ENCODE data around the gene SH2D7. TPM values are rescaled to one million over a fixed set of nuclear protein-coding genes. Genes with fewer than 3 reads are reported as not detected.

The SH2D7 gene
- total and polyA plus RNA-seq, 7 experiments from 2014 or later, result not detected

DNA sequence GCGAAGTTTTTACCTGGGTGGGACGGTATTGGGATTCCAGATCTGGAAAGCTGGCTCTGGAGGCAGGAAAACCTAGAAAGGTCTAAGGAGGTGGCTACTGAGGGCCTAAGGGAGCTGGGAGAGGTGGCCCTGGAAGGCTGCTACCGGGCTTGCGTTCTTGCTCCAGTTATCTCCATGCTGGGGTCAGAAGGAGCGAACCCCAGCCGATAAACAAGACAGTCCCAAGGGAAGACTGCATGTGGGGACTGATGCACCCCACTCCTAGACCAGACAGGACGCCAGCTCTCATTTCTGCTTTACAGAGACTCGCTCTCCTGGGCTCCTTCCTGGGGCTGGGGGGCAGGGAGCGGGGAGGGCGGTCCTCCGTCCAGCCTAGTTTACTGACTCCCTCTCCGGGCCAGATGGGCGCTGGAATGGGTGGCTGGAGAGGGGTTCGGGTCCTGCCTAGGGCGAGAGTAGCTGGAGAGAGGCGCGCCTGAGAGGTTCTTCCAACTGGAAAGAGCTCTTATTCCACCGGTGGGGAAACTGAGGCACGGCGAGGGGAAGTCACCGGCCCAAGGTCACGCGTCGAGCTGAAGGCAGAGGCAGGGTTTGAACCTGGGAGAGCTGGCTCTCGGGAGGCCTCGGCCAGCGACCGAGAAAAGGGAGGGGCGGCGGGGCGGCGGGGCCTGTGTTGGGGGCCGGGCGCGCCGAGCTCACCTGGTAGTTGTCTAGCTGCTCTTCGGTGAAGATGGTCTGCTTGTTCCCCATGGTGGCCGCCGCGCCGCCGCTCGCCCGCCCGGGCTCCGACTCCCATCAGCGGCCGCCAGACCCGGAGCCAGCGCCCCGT lies 38.3 kb downstream of the SH2D7 start:
- H3K36me3 ChIP-seq (ENCODE audit: control insufficient read depth in 2 of 3, insufficient read depth in 3 of 3, low read length in 3 of 3), result no peaks in the 10 kb centered on the region
- peaks cover 0 to 2% (median 0%) of the 10 kb centered on the region in 5 donors for H3K27me3 Mint-ChIP-seq
- peak in 2 of 9 donors; percentile 12 to 35 for DNase-seq
- H3K4me1 Mint-ChIP-seq, result peaks cover 9 to 37% (median 21%) of the 10 kb centered on the region in 7 donors
- ChIA-PET CTCF (interaction anchor here (0.7 to 4.9 kb wide), 14 partner anchors 13 to 275 kb away, joined by 3 to 38 read pairs (median 4); no protein-coding TSS in a partner anchor), POLR2A (interaction anchor here (0.5 to 1.9 kb wide), 5 partner anchors 16 to 169 kb away, joined by 3 to 9 read pairs (median 5); partner anchors contain the start of genes IDH3A and SKIC8)
- intact Hi-C loops (cut with micrococcal nuclease), result loop anchor here (1.0 to 5.0 kb wide), 8 partner anchors 17 to 112 kb away; partner anchors contain the start of gene IDH3A (in 2 of the 2)
- H3K27ac ChIP-seq (ENCODE audit: low read depth, low read length), result peak overlapping the region; percentile 29
- peak overlapping the region; percentile 68 to 93 (median 85) for H3K27ac Mint-ChIP-seq
- H3K4me1 ChIP-seq (ENCODE audit: control insufficient read depth in 2 of 2, insufficient read depth in 2 of 2, low read length in 2 of 2), result peaks cover 10 to 11% of the 10 kb centered on the region in 2 donors
- peak; percentile 58 for ATAC-seq
- peaks cover 0 to 4% (median 0%) of the 10 kb centered on the region in 5 donors for H3K36me3 Mint-ChIP-seq
- no peak overlapping the region for H3K4me3 ChIP-seq (ENCODE audit: low read length)
- H3K9me3 Mint-ChIP-seq, result peaks cover 0 to 2% (median 0%) of the 10 kb centered on the region in 11 donors
- peak overlapping the region; percentile 58 to 87 (median 82) for H3K4me3 Mint-ChIP-seq
- no peaks in the 10 kb centered on the region for H3K9me3 ChIP-seq (ENCODE audit: control insufficient read depth in 2 of 3, low read length in 3 of 3)
- H3K27me3 ChIP-seq (ENCODE audit: control insufficient read depth in 2 of 2, insufficient read depth in 2 of 2, low read length in 2 of 2), result no peaks in the 10 kb centered on the region

DNA sequence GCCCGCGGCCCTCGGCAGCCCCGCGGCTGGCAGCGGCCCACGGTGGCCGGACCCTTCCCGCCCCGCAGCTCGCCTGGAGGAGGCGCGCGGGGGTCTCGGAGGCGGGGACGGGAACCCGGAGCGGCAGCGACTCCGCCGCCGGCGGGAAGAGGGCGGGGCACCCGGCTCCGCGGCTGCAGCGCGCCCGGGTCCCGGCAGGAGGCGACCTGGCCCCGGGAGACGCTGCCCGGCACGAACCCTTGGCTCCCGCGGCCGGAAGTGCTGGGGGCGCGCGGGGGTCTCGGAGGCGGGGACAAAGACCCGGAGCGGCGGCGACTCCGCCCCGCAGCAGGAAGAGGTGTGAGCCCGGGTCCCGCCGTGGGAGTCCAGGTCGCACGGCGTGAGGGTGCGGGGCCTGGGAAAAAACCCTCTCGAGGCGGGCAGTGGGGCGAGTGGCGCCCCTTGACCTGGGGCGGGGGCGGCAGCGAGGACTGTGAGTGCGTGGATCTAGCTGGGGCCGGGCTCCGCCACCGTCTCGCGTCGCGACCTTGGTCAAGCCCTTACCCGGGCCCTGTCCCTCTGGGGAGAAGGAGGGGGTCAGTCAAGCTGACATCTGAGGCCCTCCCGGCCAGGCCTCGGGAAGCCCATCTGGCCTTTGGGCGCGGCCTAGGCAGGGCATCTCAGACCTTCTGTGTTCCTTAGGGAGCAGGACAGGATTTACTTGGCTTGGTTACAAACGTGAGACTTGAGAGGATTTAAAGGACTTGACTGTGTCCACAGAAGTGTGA lies 39.1 kb downstream of the SH2D7 start, which contains the start of gene CIB2:
Gene CIB2 (minus strand): TSS at position 151 of the 767 bp plus-strand sequence. CDS start 230 bp downstream, outside the sequence.
- Histone ChIP-seq H3K27me3 (ENCODE audit: control insufficient read depth in 2 of 2, insufficient read depth in 2 of 2, low read length in 2 of 2) (no peaks in the 10 kb centered on the region), H3K9me3 (ENCODE audit: control insufficient read depth in 2 of 3, low read length in 3 of 3) (no peaks in the 10 kb centered on the region), H3K27ac (ENCODE audit: low read depth, low read length) (peak within 1 kb of the TSS; percentile 86), H3K4me3 (ENCODE audit: low read length) (peak within 1 kb of the TSS; percentile 74), H3K4me1 (ENCODE audit: control insufficient read depth in 2 of 2, insufficient read depth in 2 of 2, low read length in 2 of 2) (peaks cover 10 to 11% of the 10 kb centered on the region in 2 donors), H3K36me3 (ENCODE audit: control insufficient read depth in 2 of 3, insufficient read depth in 3 of 3, low read length in 3 of 3) (no peaks in the 10 kb centered on the region)
- Mint-ChIP-seq H3K27ac (peak within 1 kb of the TSS; percentile 68 to 93 (median 89)), H3K9me3 (peaks cover 0 to 2% (median 0%) of the 10 kb centered on the region in 11 donors), H3K27me3 (peaks cover 0 to 2% (median 0%) of the 10 kb centered on the region in 5 donors), H3K4me1 (peaks cover 10 to 37% (median 21%) of the 10 kb centered on the region in 7 donors), H3K36me3 (peaks cover 0 to 4% (median 0%) of the 10 kb centered on the region in 5 donors), H3K4me3 (peak within 1 kb of the TSS; percentile 80 to 89 (median 84))
- ATAC-seq, result peak; percentile 90
- POLR2A ChIA-PET, result interaction anchor here (0.7 to 2.3 kb wide), 7 partner anchors 15 to 168 kb away, joined by 3 to 9 read pairs (median 5); partner anchors contain the start of genes IDH3A and SKIC8
- CTCF ChIA-PET, result interaction anchor here (0.7 to 4.9 kb wide), 11 partner anchors 13 to 274 kb away, joined by 3 to 38 read pairs (median 5); no protein-coding TSS in a partner anchor
- intact Hi-C loops (cut with micrococcal nuclease), result loop anchor here (1.0 to 5.0 kb wide), 8 partner anchors 18 to 111 kb away; partner anchors contain the start of gene IDH3A (in 2 of the 2)
- DNase-seq, result peak; percentile 67 to 90 (median 78)

GRCh38 chr15:78133801-78134200 lies 41.4 kb downstream of the SH2D7 start:
- peak overlapping the region in 1 of 9 donors; percentile 90 for H3K27ac Mint-ChIP-seq
- H3K36me3 ChIP-seq (ENCODE audit: control insufficient read depth in 2 of 3, insufficient read depth in 3 of 3, low read length in 3 of 3), result no peaks in the 10 kb centered on the region
- CTCF ChIA-PET, result interaction anchor here (0.7 kb wide), 1 partner anchor 59 kb away, joined by 3 read pairs; no protein-coding TSS in a partner anchor
- peaks cover 10 to 11% of the 10 kb centered on the region in 2 donors for H3K4me1 ChIP-seq (ENCODE audit: control insufficient read depth in 2 of 2, insufficient read depth in 2 of 2, low read length in 2 of 2)
- no peak for ATAC-seq
- intact Hi-C loops (cut with micrococcal nuclease), result loop anchor here (5.0 kb wide), 3 partner anchors 34 to 108 kb away; no protein-coding TSS in a partner anchor
- no peak overlapping the region for H3K4me3 ChIP-seq (ENCODE audit: low read length)
- peak overlapping the region in 2 of 10 donors; percentile 4 to 23 for H3K4me3 Mint-ChIP-seq
- H3K9me3 ChIP-seq (ENCODE audit: control insufficient read depth in 2 of 3, low read length in 3 of 3), result no peaks in the 10 kb centered on the region
- POLR2A ChIA-PET, result interaction anchor here (0.7 to 2.3 kb wide), 3 partner anchors 10 to 100 kb away, joined by 3 to 5 read pairs (median 3); partner anchors contain the start of gene IDH3A
- no peak overlapping the region for H3K27ac ChIP-seq (ENCODE audit: low read depth, low read length)
- peaks cover 0 to 4% (median 0%) of the 10 kb centered on the region in 5 donors for H3K36me3 Mint-ChIP-seq
- peaks cover 0 to 2% (median 0%) of the 10 kb centered on the region in 11 donors for H3K9me3 Mint-ChIP-seq
- no peak for DNase-seq
- H3K4me1 Mint-ChIP-seq, result peaks cover 8 to 34% (median 21%) of the 10 kb centered on the region in 7 donors
- H3K27me3 ChIP-seq (ENCODE audit: control insufficient read depth in 2 of 2, insufficient read depth in 2 of 2, low read length in 2 of 2), result no peaks in the 10 kb centered on the region
- peaks cover 0 to 2% (median 0%) of the 10 kb centered on the region in 5 donors for H3K27me3 Mint-ChIP-seq

DNA sequence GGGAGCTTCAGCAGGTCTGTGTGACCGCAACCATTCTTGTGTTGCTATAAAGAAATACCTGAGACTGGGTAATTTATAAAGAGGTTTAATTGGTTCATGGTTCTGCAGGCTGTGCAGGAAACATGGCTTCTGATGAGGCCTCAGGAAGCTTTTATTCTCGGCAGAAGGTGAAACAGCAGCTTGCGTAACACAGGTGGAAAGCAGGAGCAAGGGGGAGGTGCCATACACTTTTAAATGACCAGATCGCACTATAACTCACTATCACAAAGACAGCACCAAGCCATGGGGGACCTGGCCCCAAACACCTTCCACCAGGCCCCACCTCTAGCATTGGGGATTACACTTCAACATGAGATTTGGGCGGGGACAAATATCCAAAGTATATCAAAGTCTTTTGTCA lies 47.2 kb downstream of the SH2D7 start:
- ChIA-PET CTCF (interaction anchor here (1.1 kb wide), 1 partner anchor 56 kb away, joined by 5 read pairs; no protein-coding TSS in a partner anchor), POLR2A (interaction anchor here (0.5 to 2.4 kb wide), 2 partner anchors 9 to 44 kb away, joined by 3 to 13 read pairs; partner anchors contain the start of gene IDH3A)
- Histone ChIP-seq H3K27ac (ENCODE audit: low read depth, low read length) (no peak overlapping the region), H3K4me3 (ENCODE audit: low read length) (no peak overlapping the region), H3K9me3 (ENCODE audit: control insufficient read depth in 2 of 3, low read length in 3 of 3) (no peaks in the 10 kb centered on the region), H3K27me3 (ENCODE audit: control insufficient read depth in 2 of 2, insufficient read depth in 2 of 2, low read length in 2 of 2) (no peaks in the 10 kb centered on the region), H3K4me1 (ENCODE audit: control insufficient read depth in 2 of 2, insufficient read depth in 2 of 2, low read length in 2 of 2) (no peaks in the 10 kb centered on the region), H3K36me3 (ENCODE audit: control insufficient read depth in 2 of 3, insufficient read depth in 3 of 3, low read length in 3 of 3) (no peaks in the 10 kb centered on the region)
- H3K27me3 Mint-ChIP-seq, result no peaks in the 10 kb centered on the region
- H3K4me3 Mint-ChIP-seq, result no peak overlapping the region
- H3K27ac Mint-ChIP-seq, result peak overlapping the region in 1 of 9 donors; percentile 20
- intact Hi-C loops (cut with micrococcal nuclease), result no loop called here
- peaks cover 0 to 1% (median 0%) of the 10 kb centered on the region in 7 donors for H3K4me1 Mint-ChIP-seq
- H3K36me3 Mint-ChIP-seq, result no peaks in the 10 kb centered on the region
- DNase-seq, result no peak
- no peaks in the 10 kb centered on the region for H3K9me3 Mint-ChIP-seq
- no peak for ATAC-seq

GRCh38 chr15:78140292-78140691 lies 47.9 kb downstream of the SH2D7 start:
- no peaks in the 10 kb centered on the region for H3K4me1 ChIP-seq (ENCODE audit: control insufficient read depth in 2 of 2, insufficient read depth in 2 of 2, low read length in 2 of 2)
- no peak overlapping the region for H3K4me3 ChIP-seq (ENCODE audit: low read length)
- H3K27ac Mint-ChIP-seq, result peak overlapping the region in 1 of 9 donors; percentile 47
- DNase-seq (no peak), ATAC-seq (no peak)
- no peak overlapping the region for H3K27ac ChIP-seq (ENCODE audit: low read depth, low read length)
- intact Hi-C loops (cut with micrococcal nuclease), result no loop called here
- no peaks in the 10 kb centered on the region for H3K36me3 Mint-ChIP-seq
- POLR2A ChIA-PET, result interaction anchor here (2.4 kb wide), 1 partner anchor 8 kb away, joined by 13 read pairs; the partner anchor contains the start of gene IDH3A
- no peaks in the 10 kb centered on the region for H3K9me3 ChIP-seq (ENCODE audit: control insufficient read depth in 2 of 3, low read length in 3 of 3)
- no peaks in the 10 kb centered on the region for H3K27me3 ChIP-seq (ENCODE audit: control insufficient read depth in 2 of 2, insufficient read depth in 2 of 2, low read length in 2 of 2)
- H3K27me3 Mint-ChIP-seq, result no peaks in the 10 kb centered on the region
- H3K4me1 Mint-ChIP-seq, result peaks cover 0 to 1% (median 0%) of the 10 kb centered on the region in 7 donors
- H3K36me3 ChIP-seq (ENCODE audit: control insufficient read depth in 2 of 3, insufficient read depth in 3 of 3, low read length in 3 of 3), result no peaks in the 10 kb centered on the region
- H3K9me3 Mint-ChIP-seq, result no peaks in the 10 kb centered on the region
- CTCF ChIA-PET, result no interaction called here
- H3K4me3 Mint-ChIP-seq, result no peak overlapping the region

Measured in naive thymus-derived CD4-positive, alpha-beta T cell (primary cell).